Retinal pigment epithelial cell (primary cell): ENCODE measurements around the gene COG5.

Experiments
- DNase-seq: peaks from one replicate; pipeline ENCODE4 v3.0.0-alpha.2; 2010; ENCODE audit warnings: low read depth
- H3K4me3 ChIP-seq: 2 replicates; pipeline ENCODE4 v1.5.1; 2011; ENCODE audit warnings: mild to moderate bottlenecking, low read length, control low read depth, moderate library complexity
- TF ChIP-seq, protein P1 (sequence below): conservative IDR thresholded peaks from 2 replicates; pipeline ENCODE4 v1.5.1; 2011; ENCODE audit warnings: low read depth, low read length, control low read depth, inconsistent platforms

Gene COG5

GRCh38 chr7:107398161-107398560 is 165.6 kb downstream of the COG5 start:
- DNase-seq, result no peak
- TF ChIP-seq, protein P1, sequence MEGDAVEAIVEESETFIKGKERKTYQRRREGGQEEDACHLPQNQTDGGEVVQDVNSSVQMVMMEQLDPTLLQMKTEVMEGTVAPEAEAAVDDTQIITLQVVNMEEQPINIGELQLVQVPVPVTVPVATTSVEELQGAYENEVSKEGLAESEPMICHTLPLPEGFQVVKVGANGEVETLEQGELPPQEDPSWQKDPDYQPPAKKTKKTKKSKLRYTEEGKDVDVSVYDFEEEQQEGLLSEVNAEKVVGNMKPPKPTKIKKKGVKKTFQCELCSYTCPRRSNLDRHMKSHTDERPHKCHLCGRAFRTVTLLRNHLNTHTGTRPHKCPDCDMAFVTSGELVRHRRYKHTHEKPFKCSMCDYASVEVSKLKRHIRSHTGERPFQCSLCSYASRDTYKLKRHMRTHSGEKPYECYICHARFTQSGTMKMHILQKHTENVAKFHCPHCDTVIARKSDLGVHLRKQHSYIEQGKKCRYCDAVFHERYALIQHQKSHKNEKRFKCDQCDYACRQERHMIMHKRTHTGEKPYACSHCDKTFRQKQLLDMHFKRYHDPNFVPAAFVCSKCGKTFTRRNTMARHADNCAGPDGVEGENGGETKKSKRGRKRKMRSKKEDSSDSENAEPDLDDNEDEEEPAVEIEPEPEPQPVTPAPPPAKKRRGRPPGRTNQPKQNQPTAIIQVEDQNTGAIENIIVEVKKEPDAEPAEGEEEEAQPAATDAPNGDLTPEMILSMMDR, result no peak
- no peak overlapping the region for H3K4me3 ChIP-seq

- no peak for DNase-seq
- TF ChIP-seq, protein P1, result no peak
These were observed 166.7 kb downstream of the COG5 start for GRCh38 chr7:107396990-107397389.

GRCh38 chr7:107396081-107396480 is 167.6 kb downstream of the COG5 start:
- TF ChIP-seq, protein P1, result no peak
- DNase-seq, result no peak
- no peak overlapping the region for H3K4me3 ChIP-seq

More at GRCh38 chr7:107396990-107397389, 166.7 kb downstream of the COG5 start:
- H3K4me3 ChIP-seq, result no peak overlapping the region

DNA sequence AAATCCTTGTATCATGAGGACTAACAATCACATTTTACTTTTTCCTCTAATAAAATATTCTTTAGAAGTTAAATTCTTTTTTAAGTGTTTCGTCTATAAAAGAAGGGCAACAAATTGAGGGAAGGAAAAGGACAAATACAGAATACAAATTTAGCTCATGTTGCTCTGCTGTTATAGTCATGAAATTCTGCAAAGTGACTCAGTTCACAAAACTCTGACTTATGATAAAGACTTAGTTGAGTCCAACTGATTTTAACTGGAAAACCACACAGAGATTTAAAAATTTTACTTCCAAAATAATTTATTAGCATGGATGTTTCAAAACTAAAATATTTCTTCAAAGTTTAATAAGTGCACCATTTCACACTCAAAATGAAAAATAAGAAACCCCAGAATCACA is 168.9 kb downstream of the COG5 start:
- TF ChIP-seq, protein P1, result no peak
- no peak for DNase-seq
- H3K4me3 ChIP-seq, result no peak overlapping the region

DNA sequence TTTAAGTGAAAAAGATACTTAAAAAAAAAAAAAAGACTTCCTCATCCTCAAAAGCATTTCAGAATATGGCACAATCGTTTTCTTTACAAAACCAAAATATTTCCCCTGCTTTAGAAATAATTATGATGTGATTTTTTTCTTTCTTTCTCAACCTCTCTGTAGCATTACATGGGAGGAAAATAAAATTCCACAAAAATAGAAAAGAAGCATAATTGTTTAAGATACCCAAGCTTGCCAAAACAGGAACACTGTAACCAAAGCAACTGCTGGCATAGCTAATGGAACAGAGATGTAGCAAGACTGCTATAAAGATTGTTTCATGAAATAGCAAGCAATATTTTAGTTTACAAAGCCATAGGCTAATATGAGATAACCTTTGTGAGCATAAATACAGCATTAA is 169.4 kb downstream of the COG5 start:
- TF ChIP-seq, protein P1, result no peak
- no peak overlapping the region for H3K4me3 ChIP-seq
- no peak for DNase-seq

- H3K4me3 ChIP-seq, result no peak overlapping the region
- TF ChIP-seq, protein P1, result no peak
- DNase-seq, result no peak
These were observed 170.9 kb downstream of the COG5 start for GRCh38 chr7:107392830-107393229.

DNA sequence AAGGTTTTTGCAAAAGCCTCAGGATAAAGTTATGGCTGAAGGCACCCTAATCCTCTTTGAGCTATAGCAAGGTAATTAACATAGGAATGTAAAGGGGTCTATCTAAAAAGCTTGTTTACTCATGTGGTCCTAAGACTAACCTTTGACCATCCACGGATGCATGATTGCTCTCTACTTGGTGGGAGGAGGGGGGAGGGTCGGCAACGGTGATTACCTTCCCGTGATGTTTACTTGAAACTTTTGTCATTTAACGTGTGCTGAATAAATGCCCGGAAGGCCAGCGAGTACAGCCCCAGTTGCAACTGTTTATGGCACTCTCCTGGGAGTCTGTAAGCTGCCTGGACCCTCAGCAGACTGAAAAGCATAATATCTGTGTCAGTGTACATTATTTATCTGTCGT is 172.8 kb downstream of the COG5 start:
- TF ChIP-seq, protein P1, result no peak
- H3K4me3 ChIP-seq, result no peak overlapping the region
- no peak for DNase-seq
